ENCODE results near the gene DTNB.
"Not testable (repeated sequence)": the region's sequence is repeated elsewhere in the genome, so short reads cannot be mapped to it uniquely, and the experiment has no call there.

The DTNB gene

DNA sequence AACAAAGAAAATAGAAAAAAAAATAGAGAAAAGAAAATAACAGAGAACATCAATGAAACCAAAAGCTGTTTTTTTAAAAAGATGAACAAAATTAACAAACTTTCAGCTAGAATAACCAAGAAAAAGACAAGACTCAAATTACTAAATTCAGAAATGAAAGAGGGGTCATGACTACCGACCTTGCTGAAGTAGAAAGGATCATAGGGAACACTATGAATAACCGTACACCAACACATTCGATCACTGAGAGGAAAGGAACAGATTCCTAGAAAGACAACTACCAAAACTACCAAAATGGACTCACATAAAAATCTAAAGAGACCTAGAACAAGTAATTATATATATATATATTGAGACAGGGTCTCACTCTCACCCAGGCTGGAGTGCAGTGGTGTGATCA is 37.4 kb upstream of the DTNB start:
- ChIA-PET POLR2A (no interaction called here), CTCF (interaction anchor here (0.7 to 9.7 kb wide), 2 partner anchors 11 to 143 kb away, joined by 3 to 70 read pairs; no protein-coding TSS in a partner anchor)
- no peak for DNase-seq (ENCODE audit: low read depth, low spot score)
- no peak overlapping the region for H3K4me3 ChIP-seq (ENCODE audit: low read depth, low read length)
- TF ChIP-seq, protein P1, sequence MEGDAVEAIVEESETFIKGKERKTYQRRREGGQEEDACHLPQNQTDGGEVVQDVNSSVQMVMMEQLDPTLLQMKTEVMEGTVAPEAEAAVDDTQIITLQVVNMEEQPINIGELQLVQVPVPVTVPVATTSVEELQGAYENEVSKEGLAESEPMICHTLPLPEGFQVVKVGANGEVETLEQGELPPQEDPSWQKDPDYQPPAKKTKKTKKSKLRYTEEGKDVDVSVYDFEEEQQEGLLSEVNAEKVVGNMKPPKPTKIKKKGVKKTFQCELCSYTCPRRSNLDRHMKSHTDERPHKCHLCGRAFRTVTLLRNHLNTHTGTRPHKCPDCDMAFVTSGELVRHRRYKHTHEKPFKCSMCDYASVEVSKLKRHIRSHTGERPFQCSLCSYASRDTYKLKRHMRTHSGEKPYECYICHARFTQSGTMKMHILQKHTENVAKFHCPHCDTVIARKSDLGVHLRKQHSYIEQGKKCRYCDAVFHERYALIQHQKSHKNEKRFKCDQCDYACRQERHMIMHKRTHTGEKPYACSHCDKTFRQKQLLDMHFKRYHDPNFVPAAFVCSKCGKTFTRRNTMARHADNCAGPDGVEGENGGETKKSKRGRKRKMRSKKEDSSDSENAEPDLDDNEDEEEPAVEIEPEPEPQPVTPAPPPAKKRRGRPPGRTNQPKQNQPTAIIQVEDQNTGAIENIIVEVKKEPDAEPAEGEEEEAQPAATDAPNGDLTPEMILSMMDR (IDR thresholded peaks at IDR 0.05; ENCODE audit: insufficient read depth, low read length, missing control alignments) = no peak

DNA sequence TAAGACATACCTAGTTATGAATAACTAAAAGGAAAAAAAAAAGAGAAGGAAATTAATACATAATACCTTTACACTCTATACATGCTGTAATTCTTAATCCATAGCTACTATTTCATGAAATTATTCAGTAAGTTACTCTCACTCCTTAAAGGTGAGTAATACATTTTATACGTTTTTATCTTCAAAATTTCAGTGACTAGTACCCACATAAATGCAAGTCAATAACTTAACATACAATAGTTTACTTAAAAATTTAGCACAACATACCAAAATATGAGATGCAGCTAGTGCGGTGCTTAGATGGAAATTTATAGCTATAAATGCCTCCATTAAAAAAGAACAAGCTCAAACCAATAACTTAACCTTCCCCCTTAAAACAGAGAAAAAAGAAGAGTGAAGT is 36.0 kb upstream of the DTNB start:
- ChIA-PET POLR2A (interaction anchor here (0.6 kb wide), 1 partner anchor 11 kb away, joined by 3 read pairs; no protein-coding TSS in a partner anchor), CTCF (interaction anchor here (1.0 to 9.7 kb wide), 2 partner anchors 10 to 13 kb away, joined by 5 to 70 read pairs; no protein-coding TSS in a partner anchor)
- TF ChIP-seq, protein P1 (IDR thresholded peaks at IDR 0.05; ENCODE audit: insufficient read depth, low read length, missing control alignments) = no peak
- no peak for DNase-seq (ENCODE audit: low read depth, low spot score)
- no peak overlapping the region for H3K4me3 ChIP-seq (ENCODE audit: low read depth, low read length)

DNA sequence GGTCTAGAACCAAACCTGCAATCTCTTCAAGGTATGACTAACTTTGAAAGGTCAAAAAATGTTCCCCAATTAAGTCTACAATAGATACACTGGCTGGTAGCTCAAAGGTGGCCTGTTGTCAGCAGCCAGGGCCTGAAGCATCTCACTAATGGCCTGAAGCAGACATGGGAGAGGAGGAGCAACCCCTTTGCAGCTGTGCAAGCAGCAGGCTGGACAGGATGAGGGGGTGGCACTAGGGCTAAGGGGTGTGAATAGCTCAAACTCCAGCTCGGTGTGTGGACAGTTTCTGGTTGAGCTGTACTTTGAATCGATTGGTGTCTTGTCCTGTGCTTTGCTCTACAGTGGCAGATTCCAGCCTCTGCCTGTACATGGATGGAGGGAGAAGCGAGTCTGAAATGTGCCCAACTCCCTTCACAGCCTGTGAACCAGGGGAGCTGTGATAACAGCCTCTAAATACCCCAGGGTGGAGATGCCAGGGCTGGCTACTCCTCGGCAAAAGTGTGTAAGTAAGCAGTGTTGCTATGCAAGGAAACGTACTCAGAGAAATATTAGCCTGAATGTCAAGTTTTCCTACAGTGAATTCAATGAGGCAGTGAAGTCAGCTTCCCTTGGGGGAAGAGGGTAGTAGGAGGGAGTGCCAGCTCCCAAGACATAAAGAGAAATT is 34.7 kb upstream of the DTNB start:
- H3K4me3 ChIP-seq (ENCODE audit: low read depth, low read length) = no peak overlapping the region
- no peak for DNase-seq (ENCODE audit: low read depth, low spot score)
- ChIA-PET CTCF (interaction anchor here (0.5 to 9.7 kb wide), 2 partner anchors 8 to 83 kb away, joined by 3 to 70 read pairs; no protein-coding TSS in a partner anchor), POLR2A (no interaction called here)
- TF ChIP-seq, protein P1 (IDR thresholded peaks at IDR 0.05; ENCODE audit: insufficient read depth, low read length, missing control alignments) = no peak

DNA sequence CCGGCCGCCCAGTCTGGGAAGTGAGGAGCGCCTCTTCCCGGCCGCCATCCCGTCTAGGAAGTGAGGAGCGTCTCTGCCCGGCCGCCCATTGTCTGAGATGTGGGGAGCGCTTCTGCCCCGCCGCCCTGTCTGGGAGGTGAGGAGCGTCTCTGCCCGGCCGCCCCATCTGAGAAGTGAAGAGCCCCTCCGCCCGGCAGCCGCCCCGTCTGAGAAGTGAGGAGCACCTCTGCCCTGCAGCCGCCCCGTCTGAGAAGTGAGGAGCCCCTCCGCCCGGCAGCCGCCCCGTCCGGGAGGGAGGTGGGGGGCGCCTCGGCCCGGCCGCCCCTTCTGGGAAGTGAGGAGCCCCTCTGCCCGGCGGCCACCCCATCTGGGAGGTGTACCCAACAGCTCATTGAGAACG is 32.2 kb upstream of the DTNB start:
- DNase-seq (ENCODE audit: low read depth, low spot score); POLR2A ChIA-PET; H3K4me3 ChIP-seq (ENCODE audit: low read depth, low read length); CTCF ChIA-PET: not testable (repeated sequence)

DNA sequence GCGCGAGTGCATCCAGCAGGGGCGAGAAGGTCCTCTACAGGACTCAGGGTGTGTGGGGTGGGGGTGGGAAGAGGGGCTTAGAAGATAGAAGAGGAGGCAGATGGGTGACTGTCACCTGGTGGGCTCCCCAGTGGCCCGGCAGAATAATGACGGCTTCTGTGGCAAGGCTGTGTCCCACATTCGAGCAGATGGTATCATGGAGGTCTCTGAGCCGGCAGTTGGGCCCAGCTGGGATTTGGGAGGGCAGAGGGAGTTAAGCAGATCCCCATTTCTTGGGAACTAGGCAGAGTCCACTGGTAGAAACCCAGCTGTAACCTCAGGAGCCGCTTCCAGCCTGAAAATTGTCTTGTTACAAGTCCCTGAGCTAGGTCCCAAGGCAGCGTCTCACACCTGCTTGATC is 28.4 kb upstream of the DTNB start:
- CTCF ChIA-PET = interaction anchor here (0.7 to 7.1 kb wide), 5 partner anchors 10 to 486 kb away, joined by 3 to 132 read pairs (median 70); partner anchors contain the start of gene DTNB
- TF ChIP-seq, protein P1 (IDR thresholded peaks at IDR 0.05; ENCODE audit: insufficient read depth, low read length, missing control alignments) = no peak
- DNase-seq (ENCODE audit: low read depth, low spot score) = no peak
- H3K4me3 ChIP-seq (ENCODE audit: low read depth, low read length) = no peak overlapping the region
- POLR2A ChIA-PET = no interaction called here

DNA sequence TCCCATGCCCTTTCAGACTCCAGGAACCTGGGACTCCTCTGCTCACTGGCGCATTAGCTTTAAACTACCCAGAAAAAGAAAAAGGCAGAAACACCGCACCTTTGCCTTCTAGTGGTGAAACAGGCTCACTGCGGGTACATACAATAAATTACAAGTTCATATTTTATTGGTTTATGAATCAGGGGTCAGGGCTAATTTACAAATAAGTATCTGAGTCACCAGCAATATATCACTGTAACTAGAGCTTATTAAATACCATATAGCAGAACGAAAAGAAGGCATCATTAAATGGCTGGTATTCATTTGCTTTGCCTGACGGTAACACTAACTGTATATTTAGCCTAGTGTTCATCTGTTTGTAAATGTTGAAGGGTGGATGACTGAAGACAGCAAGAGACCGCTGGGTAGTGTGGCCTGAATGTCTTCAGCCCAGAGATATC is 26.9 kb upstream of the DTNB start:
- H3K4me3 ChIP-seq (ENCODE audit: low read depth, low read length) = no peak overlapping the region
- CTCF ChIA-PET = interaction anchor here (0.8 to 7.1 kb wide), 21 partner anchors 11 to 449 kb away, joined by 3 to 132 read pairs (median 5); partner anchors contain the start of gene DTNB
- TF ChIP-seq, protein P1 (IDR thresholded peaks at IDR 0.05; ENCODE audit: insufficient read depth, low read length, missing control alignments) = peak; percentile 58
- POLR2A ChIA-PET = interaction anchor here (0.5 kb wide), 1 partner anchor 142 kb away, joined by 3 read pairs; no protein-coding TSS in a partner anchor
- no peak for DNase-seq (ENCODE audit: low read depth, low spot score)

Measured in AG04449 (cell line).